Measurements from ENCODE around the gene RHOF.

DNA sequence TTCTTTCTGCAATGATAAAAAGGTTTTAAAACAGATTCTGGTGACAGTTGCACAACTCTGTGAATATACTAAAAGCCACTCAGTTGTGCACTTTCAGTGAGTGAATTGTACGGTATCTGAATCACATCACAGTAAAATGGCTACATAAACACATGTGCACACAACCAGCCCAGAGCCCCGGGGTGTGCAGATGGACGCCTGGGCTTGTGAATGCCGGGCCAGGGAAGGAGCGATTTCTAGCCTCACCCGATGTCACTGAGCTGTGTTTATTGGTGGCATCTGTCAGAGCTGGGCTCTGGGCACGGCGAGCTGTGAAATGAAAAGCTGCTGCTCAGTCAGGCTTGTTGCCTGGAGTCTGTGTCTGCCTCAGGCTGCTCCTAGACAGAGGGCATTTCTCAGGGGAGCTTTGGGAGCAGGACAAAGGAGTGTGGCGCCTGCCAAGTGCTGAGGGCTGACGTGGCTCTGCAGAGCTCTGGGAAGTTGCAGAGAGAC is 25.9 kb downstream of the RHOF start:
- TF ChIP-seq, protein P1, sequence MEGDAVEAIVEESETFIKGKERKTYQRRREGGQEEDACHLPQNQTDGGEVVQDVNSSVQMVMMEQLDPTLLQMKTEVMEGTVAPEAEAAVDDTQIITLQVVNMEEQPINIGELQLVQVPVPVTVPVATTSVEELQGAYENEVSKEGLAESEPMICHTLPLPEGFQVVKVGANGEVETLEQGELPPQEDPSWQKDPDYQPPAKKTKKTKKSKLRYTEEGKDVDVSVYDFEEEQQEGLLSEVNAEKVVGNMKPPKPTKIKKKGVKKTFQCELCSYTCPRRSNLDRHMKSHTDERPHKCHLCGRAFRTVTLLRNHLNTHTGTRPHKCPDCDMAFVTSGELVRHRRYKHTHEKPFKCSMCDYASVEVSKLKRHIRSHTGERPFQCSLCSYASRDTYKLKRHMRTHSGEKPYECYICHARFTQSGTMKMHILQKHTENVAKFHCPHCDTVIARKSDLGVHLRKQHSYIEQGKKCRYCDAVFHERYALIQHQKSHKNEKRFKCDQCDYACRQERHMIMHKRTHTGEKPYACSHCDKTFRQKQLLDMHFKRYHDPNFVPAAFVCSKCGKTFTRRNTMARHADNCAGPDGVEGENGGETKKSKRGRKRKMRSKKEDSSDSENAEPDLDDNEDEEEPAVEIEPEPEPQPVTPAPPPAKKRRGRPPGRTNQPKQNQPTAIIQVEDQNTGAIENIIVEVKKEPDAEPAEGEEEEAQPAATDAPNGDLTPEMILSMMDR (IDR thresholded peaks at IDR 0.05), result no peak
- no peak for TF ChIP-seq POLR2AphosphoS5 (IDR thresholded peaks at IDR 0.05)

Data from prostate gland (tissue), 2 donors.